OCI-LY3 (cell line): Measurements from ENCODE around the gene JAKMIP2.

Experiments used
- CTCF ChIP-seq: fragments of 200-600, 300-600 bp; sonication (generic); IDR thresholded peaks from 2 replicates; pipeline ENCODE4 v1.5.1; 2014; ENCODE audit warnings: antibody characterized with exemption, low read length, low read depth
- EZH2phosphoT487 ChIP-seq: fragments of 200-600 bp; shearing (Covaris generic); IDR thresholded peaks from 2 replicates; pipeline ENCODE4 v1.6.1; 2018; ENCODE audit warnings: antibody characterized with exemption, mixed run types, low read depth

- TF ChIP-seq CTCF (no peak), EZH2phosphoT487 (no peak)
Observed at GRCh38 chr5:147554261-147554817, 228.2 kb downstream of the JAKMIP2 start.
